Panc1 (cell line): Measurements from ENCODE around the gene ZC3H13. TPM values are rescaled to one million over a fixed set of nuclear protein-coding genes. Genes with fewer than 3 reads are reported as not detected.

Experiments
- ATAC-seq: fragments of 200-7000 bp; cut with Tn5 transposase; 2 replicates; pipeline ENCODE4 v1.9.1; 2020; ENCODE audit warnings: mild to moderate bottlenecking, moderate library complexity
- BruUV-seq: library from RNA; stranded (reverse); fragments of 400-500 nt; replicated peaks from 2 replicates; lab custom pipeline; 2021; lab: Mats Ljungman, UMichigan
- CTCF ChIA-PET: fragments of 300-600 bp; sonication (Branson Sonifier 250); formaldehyde crosslinking; loops from one replicate; lab custom pipeline; 2022; ENCODE audit warnings: antibody characterized with exemption; lab: Charles Lee
- POLR2A ChIA-PET: fragments of 300-600 bp; sonication (Branson Sonifier 250); formaldehyde crosslinking; loops from one replicate; lab custom pipeline; 2022; ENCODE audit warnings: antibody characterized with exemption; lab: Charles Lee
- DNase-seq: peaks from one replicate; pipeline ENCODE4 v3.0.0-alpha.2; 2010; ENCODE audit warnings: low read depth, low spot score
- H3K27ac ChIP-seq: 2 replicates; pipeline ENCODE4 v1.5.1; 2011; ENCODE audit warnings: mild to moderate bottlenecking, low read length, inconsistent platforms
- H3K27me3 ChIP-seq: fragments of 200-500 bp; sonication (Bioruptor generic); 2 replicates; pipeline ENCODE4 v1.6.0; 2014; ENCODE audit warnings: low read length, inconsistent platforms; ENCODE audit not compliant: control insufficient read depth, insufficient read depth
- H3K36me3 ChIP-seq: fragments of 200-500 bp; sonication (Bioruptor generic); 2 replicates; pipeline ENCODE4 v1.5.1; 2014; ENCODE audit warnings: inconsistent platforms, mild to moderate bottlenecking, low read length, moderate library complexity; ENCODE audit not compliant: control insufficient read depth, insufficient read depth
- H3K4me1 ChIP-seq: 2 replicates; pipeline ENCODE4 v1.5.1; 2011; ENCODE audit warnings: inconsistent platforms, mild to moderate bottlenecking, low read length, moderate library complexity; ENCODE audit not compliant: control insufficient read depth, insufficient read depth
- H3K4me3 ChIP-seq, 2 experiments: 2 replicates each; pipeline ENCODE4 v1.5.1; 2011 to 2012; ENCODE audit warnings: low read depth in 2 of 2, low read length in 2 of 2, mild to moderate bottlenecking in 2 of 2, inconsistent platforms in 1 of 2, moderate library complexity in 1 of 2
- H3K9me3 ChIP-seq: fragments of 200-500 bp; sonication (Bioruptor generic); 2 replicates; pipeline ENCODE4 v1.5.1; 2014; ENCODE audit warnings: low read depth, mild to moderate bottlenecking, inconsistent platforms, low read length, moderate library complexity; ENCODE audit not compliant: control insufficient read depth, insufficient read depth
- CTCF ChIP-seq: fragments of 450-650 bp; IDR thresholded peaks from 2 replicates; pipeline ENCODE4 v1.5.1; 2017; ENCODE audit warnings: mild to moderate bottlenecking
- POLR2AphosphoS5 ChIP-seq: IDR thresholded peaks from 2 replicates; pipeline ENCODE4 v1.6.1; 2012; ENCODE audit warnings: mild to moderate bottlenecking, low read depth, low read length, moderate library complexity
- REST ChIP-seq, 2 experiments: IDR thresholded peaks; 2 replicates each; pipeline ENCODE4 v1.6.1; 2011 to 2012; ENCODE audit warnings: low read depth in 2 of 2, control low read depth in 1 of 2, low read length in 1 of 2, mild to moderate bottlenecking in 1 of 2, moderate library complexity in 1 of 2; ENCODE audit not compliant: insufficient read depth in 1 of 2
- SIN3A ChIP-seq: IDR thresholded peaks from 2 replicates; pipeline ENCODE4 v1.6.1; 2012; ENCODE audit warnings: low read depth, mild to moderate bottlenecking, low read length, moderate library complexity, borderline replicate concordance; ENCODE audit not compliant: insufficient read depth
- TCF7L2 ChIP-seq: IDR thresholded peaks from 2 replicates; pipeline ENCODE4 v1.6.1; 2011; ENCODE audit warnings: mild to moderate bottlenecking, low read depth, low read length, inconsistent platforms
- in situ Hi-C: cut with HindIII; loops from 2 replicates; pipeline ENCODE4 v1.10.0; 2016; ENCODE audit warnings: low sequenced_read_pairs, low pct_unique_long_range_greater_than_20kb
- intact Hi-C: fragments of 100-400 bp; cut with micrococcal nuclease; formaldehyde crosslinking; loops from one replicate; pipeline ENCODE4 v1.10.0; 2022; ENCODE audit not compliant: unreplicated experiment
- total RNA-seq: library from RNA; stranded (reverse); gene quantifications from one replicate; pipeline ENCODE4 v1.2.1, GENCODE V29; 2021; ENCODE audit not compliant: unreplicated experiment

The ZC3H13 gene
- total RNA-seq, 1 experiment from 2014 or later, result 25.3 TPM

GRCh38 chr13:45918597-45918996 is 133.9 kb downstream of the ZC3H13 start:
- Histone ChIP-seq H3K9me3 (no peaks in the 10 kb centered on the region), H3K36me3 (no peaks in the 10 kb centered on the region), H3K27ac (no peak overlapping the region), H3K4me1 (no peaks in the 10 kb centered on the region), H3K27me3 (no peaks in the 10 kb centered on the region), H3K4me3 (no peak overlapping the region)
- intact Hi-C loops (no loop called here), in situ Hi-C loops (no loop called here)
- ChIA-PET POLR2A (no interaction called here), CTCF (no interaction called here)
- TF ChIP-seq POLR2AphosphoS5 (no peak), TCF7L2 (no peak), SIN3A (no peak), REST (IDR thresholded peaks at IDR 0.05; ENCODE audit: insufficient read depth in 1 of 2, low read depth in 2 of 2, low read length in 1 of 2) (no peak), CTCF (no peak)
- no peak for ATAC-seq
- no TSS peak for BruUV-seq
- no peak for DNase-seq

GRCh38 chr13:45917019-45917418 is 135.5 kb downstream of the ZC3H13 start:
- no peaks in the 10 kb centered on the region for H3K36me3 ChIP-seq
- in situ Hi-C loops (no loop called here), intact Hi-C loops (no loop called here)
- H3K9me3 ChIP-seq, result no peaks in the 10 kb centered on the region
- no peak overlapping the region for H3K27ac ChIP-seq
- no peaks in the 10 kb centered on the region for H3K27me3 ChIP-seq
- no TSS peak for BruUV-seq
- no peak overlapping the region for H3K4me3 ChIP-seq
- ChIA-PET CTCF (no interaction called here), POLR2A (no interaction called here)
- DNase-seq (no peak), ATAC-seq (no peak)
- TF ChIP-seq REST (IDR thresholded peaks at IDR 0.05; ENCODE audit: insufficient read depth in 1 of 2, low read depth in 2 of 2, low read length in 1 of 2) (no peak), CTCF (no peak), TCF7L2 (no peak), SIN3A (no peak), POLR2AphosphoS5 (no peak)
- H3K4me1 ChIP-seq, result no peaks in the 10 kb centered on the region
